Ramos (cell line): ENCODE measurements around the gene CXorf51B.
"Not testable (repeated sequence)": the region's sequence is repeated elsewhere in the genome, so short reads cannot be mapped to it uniquely, and the experiment has no call there.

Source experiments
- in situ Hi-C: fragments of 300-500 bp; cut with MboI; formaldehyde crosslinking; loops from one replicate; pipeline ENCODE4 v1.14.3; 2022; ENCODE audit warnings: low sequenced_read_pairs; ENCODE audit not compliant: unreplicated experiment

Gene CXorf51B

GRCh38 chrX:146809471-146809870, at the start of gene CXorf51B:
CXorf51B (plus strand) TSS chrX:146809771; CDS start chrX:146809792, 21 bp downstream.
- in situ Hi-C loops = not testable (repeated sequence)

DNA sequence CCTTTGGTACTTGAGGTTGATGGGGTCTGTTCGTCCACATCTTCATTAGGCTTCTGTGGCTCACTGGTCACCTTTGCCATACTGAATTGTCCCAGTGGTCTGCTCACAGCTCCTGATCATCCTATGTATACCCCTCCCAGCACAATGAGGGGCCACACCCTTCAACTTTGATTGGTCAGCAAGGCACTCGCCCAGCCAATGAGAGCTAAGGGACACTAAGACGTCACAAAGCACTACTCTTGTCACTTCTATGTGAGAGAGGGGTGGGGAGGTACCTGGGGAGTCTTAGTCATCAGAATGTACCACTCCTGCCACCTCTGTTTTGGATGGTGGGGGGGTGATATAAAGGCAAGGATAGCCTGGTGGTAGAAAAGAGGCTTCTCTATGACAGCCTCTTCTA, 5.1 kb downstream of the CXorf51B start, which contains the start of gene CXorf51A:
Gene CXorf51A (minus strand): TSS at position 101 of the 400 bp plus-strand sequence. CDS start 21 bp downstream, at position 80.
- in situ Hi-C loops = not testable (repeated sequence)

DNA sequence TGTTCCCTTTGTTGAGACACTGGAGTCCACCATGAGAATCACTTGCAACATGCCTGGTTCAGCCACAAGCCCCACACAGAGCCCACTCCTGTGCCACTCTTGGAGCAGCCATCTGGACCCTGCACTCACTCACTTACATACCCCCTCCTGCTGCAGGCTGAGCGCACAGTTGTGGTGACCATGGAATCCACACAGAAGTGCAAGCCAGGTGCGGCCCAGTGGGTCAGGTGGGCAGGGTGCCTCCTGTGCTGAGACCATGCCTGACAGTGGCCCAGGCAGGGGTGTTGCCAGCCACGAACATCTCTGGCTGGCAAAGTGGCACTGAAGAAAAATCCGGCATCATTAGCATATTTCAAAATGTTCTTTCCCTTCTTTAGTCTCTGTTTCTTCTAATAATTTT, 22.4 kb downstream of the CXorf51B start:
- in situ Hi-C loops = no loop called here

GRCh38 chrX:146854281-146854680, 44.7 kb downstream of the CXorf51B start:
- in situ Hi-C loops = no loop called here
